Smooth muscle cell (in vitro differentiated cells): ENCODE data around the gene BPIFA3. TPM values are rescaled to one million over a fixed set of nuclear protein-coding genes. Genes with fewer than 3 reads are reported as not detected.

Source experiments
- DNase-seq: peaks from one replicate; lab custom pipeline; 2025; ENCODE audit not compliant: unreplicated experiment; lab: John Stamatoyannopoulos, UW
- H2AFZ ChIP-seq: fragments of 200-600 bp; sonication (generic); 2 replicates; pipeline ENCODE4 v1.6.0; 2016; ENCODE audit warnings: antibody characterized with exemption, low read depth, mild to moderate bottlenecking
- H3F3A ChIP-seq: fragments of 200-600 bp; sonication (generic); 2 replicates; pipeline ENCODE4 v1.6.0; 2017; ENCODE audit warnings: antibody characterized with exemption, low read depth
- H3K27ac ChIP-seq: fragments of 200-600 bp; sonication (generic); 2 replicates; pipeline ENCODE4 v1.5.1; 2016; ENCODE audit warnings: low read depth, mild to moderate bottlenecking
- H3K27me3 ChIP-seq: fragments of 200-600 bp; sonication (generic); 2 replicates; pipeline ENCODE4 v1.6.1; 2016; ENCODE audit warnings: low read depth, mild to moderate bottlenecking
- H3K36me3 ChIP-seq: fragments of 200-600 bp; sonication (generic); 2 replicates; pipeline ENCODE4 v1.5.1; 2016; ENCODE audit warnings: low read depth
- H3K4me1 ChIP-seq: fragments of 200-600 bp; sonication (generic); 2 replicates; pipeline ENCODE4 v1.5.1; 2016; ENCODE audit warnings: low read depth
- H3K4me2 ChIP-seq: fragments of 200-600 bp; sonication (generic); 2 replicates; pipeline ENCODE4 v1.6.0; 2016; ENCODE audit warnings: mild to moderate bottlenecking
- H3K4me3 ChIP-seq: fragments of 200-600 bp; sonication (generic); 2 replicates; pipeline ENCODE4 v1.5.1; 2016; ENCODE audit warnings: mild to moderate bottlenecking
- H3K79me2 ChIP-seq: fragments of 200-600 bp; sonication (generic); 2 replicates; pipeline ENCODE4 v1.6.0; 2016; ENCODE audit warnings: low read depth, mild to moderate bottlenecking
- H3K9ac ChIP-seq: fragments of 200-600 bp; sonication (generic); 2 replicates; pipeline ENCODE4 v1.6.0; 2016; ENCODE audit warnings: low read depth
- H3K9me3 ChIP-seq: fragments of 200-600 bp; sonication (generic); replicated peaks from 2 replicates; pipeline ENCODE4 v1.5.1; 2016; ENCODE audit warnings: low read depth
- H4K20me1 ChIP-seq: fragments of 200-600 bp; sonication (generic); 2 replicates; pipeline ENCODE4 v1.6.0; 2016; ENCODE audit warnings: low read depth
- CTCF ChIP-seq: fragments of 200-600 bp; sonication (generic); IDR thresholded peaks from 2 replicates; pipeline ENCODE4 v1.5.1; 2017; ENCODE audit warnings: borderline replicate concordance, mild to moderate bottlenecking, antibody characterized with exemption; ENCODE audit not compliant: insufficient read depth, poor library complexity, severe bottlenecking
- WGBS: methylation state at CpG from one replicate; pipeline ENCODE4 v1.1.7; 2016; ENCODE audit warnings: low lambda C conversion rate; 5-methylcytosine and 5-hydroxymethylcytosine counted together
- polyA plus RNA-seq: library from polyadenylated mRNA; unstranded; fragments of >200 nt; fragmentation: Nextera tagmentation; extraction: Ambion mirVana; gene quantifications from 2 replicates; pipeline ENCODE4 v1.2.1, GENCODE V29; 2016
- total RNA-seq: library from RNA; depleted of rRNA; stranded (reverse); fragments of >200 nt; gene quantifications from 2 replicates; pipeline ENCODE4 v1.2.3, GENCODE V29; 2014

The BPIFA3 gene
- total RNA-seq (not detected in 2 replicates), polyA plus RNA-seq (not detected in 2 replicates)

- Histone ChIP-seq H2AFZ (no peak within 1 kb of the TSS), H3K4me3 (no peak within 1 kb of the TSS), H3K9ac (no peak within 1 kb of the TSS), H3K9me3 (no peaks in the 10 kb centered on the region), H3K79me2 (no peaks in the 10 kb centered on the region), H3K4me1 (no peaks in the 10 kb centered on the region), H3F3A (no peaks in the 10 kb centered on the region), H3K27ac (no peak within 1 kb of the TSS), H3K27me3 (peaks cover 54% of the 10 kb centered on the region), H3K36me3 (no peaks in the 10 kb centered on the region), H3K4me2 (no peak within 1 kb of the TSS), H4K20me1 (no peaks in the 10 kb centered on the region)
- no peak for DNase-seq
- 76% methylated on average over 2 of the region's 2 CpGs for WGBS
- TF ChIP-seq CTCF: no peak
Observed at GRCh38 chr20:33217052-33217451, at the start of gene BPIFA3. Gene BPIFA3 (plus strand): TSS chr20:33217352. CDS start chr20:33217537, 185 bp downstream.

GRCh38 chr20:33167859-33168258 is 49.3 kb upstream of the BPIFA3 start, which contains the start of gene BPIFA2:
Gene BPIFA2 (plus strand): TSS chr20:33168159. CDS start chr20:33169146, 987 bp downstream.
- Histone ChIP-seq H3K9ac (no peak within 1 kb of the TSS), H3K79me2 (no peaks in the 10 kb centered on the region), H3K36me3 (no peaks in the 10 kb centered on the region), H3F3A (no peaks in the 10 kb centered on the region), H3K27me3 (peaks cover 9% of the 10 kb centered on the region), H3K9me3 (peaks cover 9% of the 10 kb centered on the region), H3K27ac (no peak within 1 kb of the TSS), H3K4me1 (no peaks in the 10 kb centered on the region), H2AFZ (no peak within 1 kb of the TSS), H3K4me2 (no peak within 1 kb of the TSS), H3K4me3 (no peak within 1 kb of the TSS), H4K20me1 (no peaks in the 10 kb centered on the region)
- no peak for TF ChIP-seq CTCF
- DNase-seq: no peak
- 85% methylated on average over 8 of the region's 8 CpGs for WGBS

GRCh38 chr20:33169176-33169794 is 47.9 kb upstream of the BPIFA3 start:
- TF ChIP-seq CTCF: peak; percentile 52
- no peaks in the 10 kb centered on the region for H4K20me1 ChIP-seq
- no peak overlapping the region for H3K4me2 ChIP-seq
- H3K9ac ChIP-seq: no peak overlapping the region
- H3F3A ChIP-seq: no peaks in the 10 kb centered on the region
- H3K79me2 ChIP-seq: no peaks in the 10 kb centered on the region
- 58% methylated on average over 8 of the region's 8 CpGs for WGBS
- peaks cover 9% of the 10 kb centered on the region for H3K9me3 ChIP-seq
- H3K27me3 ChIP-seq: peaks cover 7% of the 10 kb centered on the region
- no peaks in the 10 kb centered on the region for H3K36me3 ChIP-seq
- no peaks in the 10 kb centered on the region for H3K4me1 ChIP-seq
- no peak for DNase-seq
- no peak overlapping the region for H2AFZ ChIP-seq
- no peak overlapping the region for H3K4me3 ChIP-seq
- no peak overlapping the region for H3K27ac ChIP-seq

GRCh38 chr20:33172781-33173180 is 44.4 kb upstream of the BPIFA3 start:
- Histone ChIP-seq H4K20me1 (no peaks in the 10 kb centered on the region), H3K79me2 (no peaks in the 10 kb centered on the region), H3K9ac (no peak overlapping the region), H3K4me1 (peaks cover 5% of the 10 kb centered on the region), H2AFZ (no peak overlapping the region), H3K4me2 (no peak overlapping the region), H3K27me3 (peaks cover 14% of the 10 kb centered on the region), H3F3A (no peaks in the 10 kb centered on the region), H3K9me3 (peaks cover 9% of the 10 kb centered on the region), H3K36me3 (no peaks in the 10 kb centered on the region), H3K27ac (no peak overlapping the region), H3K4me3 (no peak overlapping the region)
- no peak for DNase-seq
- WGBS: 80% methylated on average over 7 of the region's 7 CpGs
- TF ChIP-seq CTCF: no peak
